Stimulated activated CD4-positive, alpha-beta T cell treated with anti-CD3 and anti-CD28 coated beads, Interleukin-4, amount 100 ng/mL, for 24 hours (primary cell): ENCODE results near the gene SLC25A30.
A peak's percentile ranks its signal among the peaks of the same experiment; 100 is the strongest.
"Not testable (repeated sequence)": the region's sequence is repeated elsewhere in the genome, so short reads cannot be mapped to it uniquely, and the experiment has no call there.

Experiments used
- DNase-seq: peaks from one replicate; pipeline ENCODE4 v3.0.0-alpha.2; 2020

The SLC25A30 gene

GRCh38 chr13:45388664-45389063, 29.5 kb downstream of the SLC25A30 start:
- no peak for DNase-seq

DNA sequence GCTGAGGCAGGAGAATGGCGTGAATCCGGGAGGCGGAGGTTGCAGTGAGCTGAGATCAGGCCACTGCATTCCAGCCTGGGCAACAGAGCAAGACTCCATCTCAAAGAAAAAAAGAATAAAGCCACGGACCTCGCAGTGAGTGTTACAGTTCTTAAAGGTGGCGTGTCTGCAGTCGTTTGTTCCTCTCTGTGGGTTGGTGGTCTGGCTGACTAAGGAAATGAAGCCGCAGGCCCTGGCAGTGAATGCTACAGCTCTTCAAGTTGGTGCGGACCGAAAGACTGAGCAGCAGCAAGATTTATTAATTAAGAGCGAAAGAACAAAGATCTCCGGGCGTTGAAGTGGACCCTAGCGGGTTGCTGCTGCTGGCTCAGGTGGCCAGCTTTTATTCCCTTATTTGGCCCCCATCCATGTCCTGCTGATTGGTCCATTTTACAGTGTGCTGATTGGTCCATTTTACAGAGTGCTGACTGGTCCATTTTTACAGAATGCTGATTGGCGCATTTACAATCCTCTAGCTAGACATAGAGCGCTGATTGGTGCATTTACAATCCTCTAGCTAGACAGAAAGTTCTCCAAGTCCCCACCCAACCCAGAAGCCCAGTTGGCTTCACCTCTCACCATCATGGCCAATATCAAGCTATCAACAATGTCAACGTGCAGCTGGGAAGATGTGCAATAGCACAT, 31.1 kb downstream of the SLC25A30 start:
- DNase-seq: not testable (repeated sequence)

- DNase-seq: no peak
Measured at GRCh38 chr13:45385907-45386553, 32.1 kb downstream of the SLC25A30 start.

DNA sequence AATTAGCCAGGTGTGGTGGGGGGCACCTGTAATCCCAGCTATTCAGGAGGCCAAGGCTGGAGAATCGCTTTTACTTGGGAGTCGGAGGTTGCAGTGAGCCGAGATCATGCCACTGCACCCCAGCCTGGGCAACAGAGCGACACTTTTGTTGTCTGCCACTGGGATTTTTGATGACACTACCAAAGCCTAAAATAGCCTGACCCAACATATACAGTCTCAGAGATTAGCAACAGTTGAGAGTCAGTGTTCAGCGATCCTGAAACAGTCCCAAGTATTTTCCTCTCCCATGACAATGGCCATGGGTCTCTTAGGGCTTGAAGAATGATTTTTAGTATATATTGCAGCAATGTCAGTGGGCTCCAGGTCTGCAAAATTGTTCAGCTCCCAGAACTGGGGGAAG, 32.9 kb downstream of the SLC25A30 start:
- DNase-seq: no peak

DNA sequence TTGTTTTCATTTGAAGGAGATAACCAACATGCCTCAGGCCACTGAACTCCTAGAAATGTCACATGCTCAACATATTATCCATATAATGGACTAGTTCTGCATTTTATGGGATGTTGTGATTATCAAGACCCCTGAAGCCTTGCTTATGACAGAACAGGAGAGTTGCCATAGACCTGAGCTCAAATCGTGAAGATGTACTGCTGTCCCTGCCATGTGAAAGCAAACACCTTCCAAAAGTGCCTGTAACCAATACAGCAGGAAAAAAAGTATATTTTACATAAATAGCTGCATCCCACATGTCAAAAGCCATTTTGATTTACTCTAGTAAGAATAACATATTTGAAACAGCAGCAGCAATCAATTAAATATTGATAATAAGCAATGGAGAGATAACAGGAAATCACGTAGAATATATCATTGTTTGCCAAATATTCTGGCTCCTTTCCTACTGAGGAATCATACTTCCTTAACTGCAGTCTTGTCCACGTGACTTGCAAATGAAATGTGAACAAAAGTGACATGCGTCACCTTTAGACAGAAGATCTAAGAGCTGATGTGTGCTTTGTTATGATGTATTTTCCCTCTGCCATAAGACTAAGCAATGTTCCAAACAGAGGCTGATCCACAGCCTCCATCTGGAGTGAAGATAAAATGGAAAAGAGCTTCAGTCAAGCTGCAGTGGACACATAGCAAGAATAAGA, 33.5 kb downstream of the SLC25A30 start:
- no peak for DNase-seq

GRCh38 chr13:45382739-45383138, 35.4 kb downstream of the SLC25A30 start:
- DNase-seq: not testable (repeated sequence)

GRCh38 chr13:45381196-45381595, 37.0 kb downstream of the SLC25A30 start:
- DNase-seq: no peak

DNA sequence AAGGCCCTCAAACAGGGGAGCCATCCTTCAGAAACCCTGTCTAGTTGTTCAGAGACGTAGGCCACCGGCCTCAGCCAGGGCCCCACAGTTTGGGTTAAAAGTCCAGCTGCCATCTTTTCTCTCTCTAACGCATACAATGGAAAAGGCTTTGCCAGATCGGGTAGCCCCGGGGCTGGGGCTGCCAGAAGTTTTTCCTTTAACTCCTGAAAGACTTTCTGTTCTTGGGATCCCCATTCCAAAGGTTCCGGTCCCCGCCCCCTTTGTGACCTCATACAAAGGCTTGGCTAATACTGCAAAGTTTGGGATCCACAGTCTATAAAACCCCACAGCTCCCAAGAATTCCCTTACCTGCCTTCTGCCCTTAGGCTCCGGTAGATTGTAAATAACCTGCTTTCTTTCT, 37.5 kb downstream of the SLC25A30 start:
- DNase-seq: not testable (repeated sequence)

- not testable (repeated sequence) for DNase-seq
Measured at GRCh38 chr13:45379516-45379915, 38.7 kb downstream of the SLC25A30 start.

GRCh38 chr13:45378786-45379185, 39.4 kb downstream of the SLC25A30 start:
- not testable (repeated sequence) for DNase-seq

DNA sequence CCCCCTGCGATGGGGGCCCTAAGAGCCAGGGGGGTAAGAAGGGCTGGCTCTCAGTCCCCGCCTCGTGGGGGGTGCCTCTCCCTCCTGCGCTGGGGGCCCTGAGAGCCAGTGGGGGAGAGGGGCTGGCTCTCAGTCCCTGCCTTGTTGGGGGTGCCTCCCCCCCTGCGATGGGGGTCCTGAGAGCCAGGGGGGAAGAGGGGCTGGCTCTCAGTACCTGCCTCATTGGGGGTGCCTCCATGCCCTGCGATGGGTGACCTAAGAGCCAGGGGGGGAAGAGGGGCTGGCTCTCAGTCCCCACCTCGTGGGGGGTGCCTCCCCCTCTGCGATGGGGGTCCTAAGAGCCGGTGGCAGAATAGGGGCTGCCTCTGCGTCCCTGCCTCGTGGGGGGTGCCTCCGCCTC, 40.9 kb downstream of the SLC25A30 start:
- DNase-seq: not testable (repeated sequence)

- DNase-seq: not testable (repeated sequence)
Measured at GRCh38 chr13:45376651-45377050, 41.5 kb downstream of the SLC25A30 start.

GRCh38 chr13:45374917-45375316, 43.3 kb downstream of the SLC25A30 start:
- DNase-seq: no peak

DNA sequence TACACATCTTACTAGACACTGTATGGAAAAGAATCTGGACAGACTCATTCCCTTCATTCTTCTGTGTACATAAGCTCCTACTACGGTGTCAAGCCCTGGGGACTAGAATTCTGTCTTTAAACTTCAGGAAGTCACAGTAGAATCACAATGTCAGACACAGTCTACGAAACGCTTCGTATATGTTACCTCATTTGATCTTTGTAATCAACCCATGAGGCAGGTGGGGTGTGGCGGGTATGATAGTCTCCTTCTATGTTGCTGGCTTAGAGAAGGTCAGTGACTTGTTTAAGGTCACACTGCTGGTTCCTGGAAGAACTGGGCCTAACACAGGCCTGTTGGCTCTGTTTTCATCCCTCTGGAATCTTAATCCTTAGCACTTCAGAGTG, 45.0 kb downstream of the SLC25A30 start:
- DNase-seq: no peak

GRCh38 chr13:45372189-45373161, 45.7 kb downstream of the SLC25A30 start:
- DNase-seq: no peak

DNA sequence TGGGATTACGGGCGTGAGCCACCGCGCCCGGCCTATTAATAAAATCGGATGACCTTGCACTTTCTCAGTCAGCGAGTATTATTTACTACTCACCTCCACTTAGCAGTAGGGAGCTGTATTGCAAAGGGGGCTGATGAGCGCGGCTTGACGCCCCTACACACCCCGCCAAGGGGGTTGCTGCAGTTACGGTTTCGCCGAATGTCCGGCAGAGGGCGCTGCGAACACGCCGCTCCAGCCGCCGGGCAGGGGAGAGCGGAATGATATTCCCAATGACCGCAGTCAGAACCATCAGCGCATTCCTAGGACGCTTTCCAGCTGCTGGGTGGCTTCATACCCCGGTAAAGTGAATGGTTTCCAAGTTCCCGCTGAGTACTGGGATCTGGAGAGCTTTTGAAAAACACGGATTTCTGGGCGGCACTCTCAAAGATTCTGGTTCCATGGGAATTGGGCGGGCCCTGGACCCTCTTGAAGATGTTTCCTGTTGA, 47.2 kb downstream of the SLC25A30 start:
- DNase-seq: peak; percentile 48

- no peak for DNase-seq
Measured at GRCh38 chr13:45369116-45369515, 49.1 kb downstream of the SLC25A30 start.

GRCh38 chr13:45368571-45368970, 49.6 kb downstream of the SLC25A30 start:
- DNase-seq: no peak

- DNase-seq: peak; percentile 12
Measured at GRCh38 chr13:45368005-45368404, 50.2 kb downstream of the SLC25A30 start.

GRCh38 chr13:45367358-45367757, 50.8 kb downstream of the SLC25A30 start:
- peak; percentile 94 for DNase-seq

DNA sequence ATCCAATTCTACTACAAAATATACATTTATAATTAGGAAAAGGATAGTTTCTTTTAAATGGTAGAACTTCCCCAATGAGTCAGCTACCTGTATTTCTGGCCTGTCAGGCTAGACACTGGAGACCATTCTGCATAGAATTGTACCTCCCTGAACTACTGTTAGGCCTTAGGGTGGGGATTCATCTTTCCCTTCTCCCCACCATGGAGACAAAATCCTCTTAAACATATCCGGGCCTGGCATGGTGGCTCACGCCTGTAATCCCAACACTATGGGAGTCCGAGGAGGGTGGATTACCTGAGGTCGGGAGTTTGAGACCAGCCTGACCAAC, 52.7 kb downstream of the SLC25A30 start:
- no peak for DNase-seq

- no peak for DNase-seq
Measured at GRCh38 chr13:45364876-45365557, 53.2 kb downstream of the SLC25A30 start.
